ENCODE measurements around the gene PPME1. TPM values are rescaled to one million over a fixed set of nuclear protein-coding genes. Genes with fewer than 3 reads are reported as not detected.

The PPME1 gene
- total RNA-seq, 6 donors from 2014 or later, result 13.9 to 36.9 (median 29.5) TPM

GRCh38 chr11:74169738-74170458, 1.2 kb upstream of the PPME1 start:
- WGBS, 2 donors, result 8 to 15% methylated on average over 9 of the region's 9 CpGs
- H3K36me3 ChIP-seq, result peaks cover 0 to 34% (median 2%) of the 10 kb centered on the region in 4 donors
- H3K27ac ChIP-seq, result peak overlapping the region; percentile 86 to 93 (median 89)

GRCh38 chr11:74171630-74171968, 510 bp downstream of the PPME1 start:
- Histone ChIP-seq H3K36me3 (peaks cover 0 to 17% (median 2%) of the 10 kb centered on the region in 4 donors), H3K9me3 (no peaks in the 10 kb centered on the region), H3K27ac (peak overlapping the region; percentile 86 to 93 (median 89)), H3K4me3 (peak overlapping the region; percentile 80 to 86 (median 82)), H3K27me3 (no peaks in the 10 kb centered on the region), H3K4me1 (peaks cover 21 to 30% (median 24%) of the 10 kb centered on the region in 4 donors)
- ATAC-seq (ENCODE audit: low FRiP score in 2 of 2), result no peak
- TF ChIP-seq POLR2A (IDR thresholded peaks at IDR 0.05) (peak in 1 of 4 donors; percentile 4), EP300 (IDR thresholded peaks at IDR 0.05) (no peak), POLR2AphosphoS5 (IDR thresholded peaks at IDR 0.05) (no peak)
- 1 to 2% methylated on average over 5 of the region's 5 CpGs for WGBS, 2 donors
- no peak for DNase-seq

More at GRCh38 chr11:74169738-74170458, 1.2 kb upstream of the PPME1 start:
- DNase-seq (no peak), ATAC-seq (ENCODE audit: low FRiP score in 2 of 2) (no peak)
- TF ChIP-seq POLR2A (IDR thresholded peaks at IDR 0.05) (no peak), CTCF (IDR thresholded peaks at IDR 0.05) (no peak), POLR2AphosphoS5 (IDR thresholded peaks at IDR 0.05) (no peak), EP300 (IDR thresholded peaks at IDR 0.05) (no peak)
- Histone ChIP-seq H3K4me1 (peaks cover 21 to 30% (median 24%) of the 10 kb centered on the region in 4 donors), H3K27me3 (no peaks in the 10 kb centered on the region), H3K9me3 (no peaks in the 10 kb centered on the region), H3K4me3 (peak overlapping the region; percentile 53 to 85 (median 80))

- DNase-seq (no peak), ATAC-seq (ENCODE audit: low FRiP score in 2 of 2) (no peak)
- WGBS, 2 donors, result 24 to 27% methylated on average over 5 of the region's 5 CpGs
These were observed 908 bp downstream of the PPME1 start for GRCh38 chr11:74171997-74172396.

GRCh38 chr11:74175920-74176319, 4.8 kb downstream of the PPME1 start:
- ATAC-seq (ENCODE audit: low FRiP score in 2 of 2), result no peak
- WGBS, 2 donors, result 59 to 82% methylated on average over 1 of the region's 1 CpG
- DNase-seq, result no peak
- Histone ChIP-seq H3K4me1 (peaks cover 10 to 18% (median 14%) of the 10 kb centered on the region in 4 donors), H3K4me3 (no peak overlapping the region), H3K27ac (no peak overlapping the region), H3K36me3 (no peaks in the 10 kb centered on the region), H3K27me3 (no peaks in the 10 kb centered on the region), H3K9me3 (no peaks in the 10 kb centered on the region)
- TF ChIP-seq EP300 (IDR thresholded peaks at IDR 0.05) (no peak), POLR2AphosphoS5 (IDR thresholded peaks at IDR 0.05) (no peak), POLR2A (IDR thresholded peaks at IDR 0.05) (no peak), CTCF (IDR thresholded peaks at IDR 0.05) (no peak)

More at GRCh38 chr11:74171997-74172396, 908 bp downstream of the PPME1 start:
- peak overlapping the region; percentile 86 to 93 (median 89) for H3K27ac ChIP-seq
- H3K36me3 ChIP-seq, result peaks cover 0 to 13% (median under 1%) of the 10 kb centered on the region in 4 donors
- H3K9me3 ChIP-seq, result no peaks in the 10 kb centered on the region
- H3K4me1 ChIP-seq, result peaks cover 21 to 30% (median 24%) of the 10 kb centered on the region in 4 donors
- peak overlapping the region; percentile 80 to 86 (median 82) for H3K4me3 ChIP-seq
- no peak for TF ChIP-seq CTCF (IDR thresholded peaks at IDR 0.05)
- TF ChIP-seq POLR2AphosphoS5 (IDR thresholded peaks at IDR 0.05), result no peak
- TF ChIP-seq POLR2A (IDR thresholded peaks at IDR 0.05), result no peak
- no peak for TF ChIP-seq EP300 (IDR thresholded peaks at IDR 0.05)
- H3K27me3 ChIP-seq, result no peaks in the 10 kb centered on the region

- Histone ChIP-seq H3K4me3 (no peak overlapping the region), H3K27me3 (no peaks in the 10 kb centered on the region), H3K36me3 (no peaks in the 10 kb centered on the region), H3K27ac (no peak overlapping the region), H3K9me3 (no peaks in the 10 kb centered on the region), H3K4me1 (no peaks in the 10 kb centered on the region)
- no peak for DNase-seq
- WGBS, 2 donors, result 93 to 95% methylated on average over 7 of the region's 7 CpGs
- TF ChIP-seq EP300 (IDR thresholded peaks at IDR 0.05) (no peak), CTCF (IDR thresholded peaks at IDR 0.05) (no peak), POLR2AphosphoS5 (IDR thresholded peaks at IDR 0.05) (no peak), POLR2A (IDR thresholded peaks at IDR 0.05) (no peak)
- ATAC-seq (ENCODE audit: low FRiP score in 2 of 2), result no peak
These were observed 8.4 kb downstream of the PPME1 start for GRCh38 chr11:74179234-74180052.

Data from upper lobe of left lung (tissue), 6 donors.